Hepatocyte (in vitro differentiated cells): ENCODE measurements around the gene GGTA1. TPM values are rescaled to one million over a fixed set of nuclear protein-coding genes. Genes with fewer than 3 reads are reported as not detected.

Experiments
- DNase-seq: peaks from one replicate; pipeline ENCODE4 v3.0.0-alpha.2; 2016; ENCODE audit warnings: low spot score
- H2AFZ ChIP-seq: fragments of 200-600 bp; sonication (generic); 2 replicates; pipeline ENCODE4 v1.6.0; 2016; ENCODE audit warnings: antibody characterized with exemption, mild to moderate bottlenecking
- H3K27ac ChIP-seq: fragments of 200-600 bp; sonication (generic); 2 replicates; pipeline ENCODE4 v1.5.1; 2016; ENCODE audit warnings: mild to moderate bottlenecking
- H3K27me3 ChIP-seq: fragments of 200-600 bp; sonication (generic); 2 replicates; pipeline ENCODE4 v1.6.1; 2016
- H3K36me3 ChIP-seq: fragments of 200-600 bp; sonication (generic); replicated peaks from 2 replicates; pipeline ENCODE4 v1.5.1; 2016; ENCODE audit warnings: low read depth; ENCODE audit not compliant: insufficient read depth
- H3K4me1 ChIP-seq: fragments of 200-600 bp; sonication (generic); 2 replicates; pipeline ENCODE4 v1.5.1; 2016; ENCODE audit warnings: mild to moderate bottlenecking, moderate library complexity; ENCODE audit not compliant: insufficient read depth
- H3K4me2 ChIP-seq: fragments of 200-600 bp; sonication (generic); 2 replicates; pipeline ENCODE4 v1.6.0; 2016
- H3K4me3 ChIP-seq: fragments of 200-600 bp; sonication (generic); 2 replicates; pipeline ENCODE4 v1.5.1; 2016; ENCODE audit warnings: mild to moderate bottlenecking
- H3K79me2 ChIP-seq: fragments of 200-600 bp; sonication (generic); 2 replicates; pipeline ENCODE4 v1.6.0; 2017; ENCODE audit warnings: mild to moderate bottlenecking
- H3K9me2 ChIP-seq: fragments of 200-600 bp; sonication (generic); replicated peaks from 2 replicates; pipeline ENCODE4 v1.6.0; 2017; ENCODE audit warnings: mild to moderate bottlenecking; ENCODE audit not compliant: insufficient read depth
- H3K9me3 ChIP-seq: fragments of 200-600 bp; sonication (generic); 2 replicates; pipeline ENCODE4 v1.5.1; 2016; ENCODE audit warnings: low read depth, mild to moderate bottlenecking
- H4K20me1 ChIP-seq: fragments of 200-600 bp; sonication (generic); 2 replicates; pipeline ENCODE4 v1.6.0; 2016; ENCODE audit warnings: mild to moderate bottlenecking; ENCODE audit not compliant: insufficient read depth, poor library complexity, severe bottlenecking
- EZH2 ChIP-seq: fragments of 200-600 bp; sonication (generic); IDR thresholded peaks from 2 replicates; pipeline ENCODE4 v1.6.1; 2016; ENCODE audit warnings: antibody characterized with exemption, mild to moderate bottlenecking, borderline replicate concordance
- EZH2phosphoT487 ChIP-seq: fragments of 200-600 bp; sonication (generic); IDR thresholded peaks from one replicate; pipeline ENCODE4 v1.6.1; 2018; ENCODE audit warnings: antibody characterized with exemption, mild to moderate bottlenecking, low read depth, moderate library complexity; ENCODE audit not compliant: unreplicated experiment, severe bottlenecking
- WGBS: methylation state at CpG from one replicate; pipeline ENCODE4 v1.1.6; 2016; ENCODE audit warnings: low lambda C conversion rate; ENCODE audit errors: missing lambda C conversion rate; 5-methylcytosine and 5-hydroxymethylcytosine counted together
- polyA plus RNA-seq: library from polyadenylated mRNA; unstranded; fragments of >200 nt; fragmentation: Nextera tagmentation; extraction: Ambion mirVana; gene quantifications from 2 replicates; pipeline ENCODE4 v1.2.1, GENCODE V29; 2016
- total RNA-seq: library from RNA; depleted of rRNA; stranded (reverse); fragments of >200 nt; gene quantifications from 2 replicates; pipeline ENCODE4 v1.2.3, GENCODE V29; 2014
- TF ChIP-seq, protein P1 (sequence below): fragments of 200-600 bp; sonication (generic); IDR thresholded peaks from 2 replicates; pipeline ENCODE4 v1.5.1; 2016; ENCODE audit warnings: antibody characterized with exemption, mild to moderate bottlenecking; ENCODE audit not compliant: poor library complexity

The GGTA1 gene
- total and polyA plus RNA-seq, 2 experiments from 2014 or later: 0.07 to 0.77 TPM

DNA sequence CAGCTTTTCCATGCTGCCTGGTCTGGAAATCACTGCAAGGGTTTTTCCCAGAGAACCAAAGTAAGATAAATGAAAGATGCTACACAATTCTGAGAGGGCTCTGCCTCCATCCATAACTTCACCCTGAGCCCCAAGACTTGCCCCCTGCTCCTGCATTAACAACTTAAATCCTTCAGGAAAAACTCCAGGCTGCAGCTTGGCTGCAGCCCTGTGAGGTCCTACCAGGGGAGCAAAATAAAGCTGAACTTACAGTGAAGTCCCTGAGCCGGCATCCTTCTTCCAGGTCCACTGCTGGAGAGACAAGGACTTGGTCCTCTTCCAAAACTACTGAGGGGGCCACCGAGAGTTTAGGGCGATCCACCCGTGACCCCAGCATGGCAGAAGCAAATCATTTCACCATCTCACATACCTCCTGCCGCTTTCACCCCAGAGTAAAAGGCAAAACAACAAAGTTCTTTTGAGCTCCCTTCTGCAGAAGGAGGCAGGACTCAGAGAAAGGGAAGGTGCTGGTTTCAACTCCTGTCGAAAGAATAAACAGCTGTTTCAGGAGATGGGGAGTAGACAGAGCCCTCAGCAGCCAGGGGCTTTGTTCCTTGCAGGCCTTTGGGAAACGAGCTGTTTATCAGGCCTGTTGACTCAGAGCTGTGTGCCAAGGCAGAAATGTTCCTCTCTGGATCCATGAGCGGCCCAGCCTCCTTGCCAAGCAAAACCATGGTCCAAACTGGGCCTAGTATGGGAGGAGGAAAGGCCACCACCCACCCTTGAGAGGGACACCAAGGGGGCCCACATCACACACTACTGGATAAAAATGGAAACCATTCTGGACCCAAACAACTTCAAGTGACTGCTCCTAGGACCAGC, 20.6 kb downstream of the GGTA1 start:
- no peak overlapping the region for H3K4me3 ChIP-seq
- H2AFZ ChIP-seq: no peak overlapping the region
- no peaks in the 10 kb centered on the region for H3K9me3 ChIP-seq
- H3K4me1 ChIP-seq: peaks cover 11% of the 10 kb centered on the region
- H3K27ac ChIP-seq: peak overlapping the region; percentile 6
- TF ChIP-seq, protein P1, sequence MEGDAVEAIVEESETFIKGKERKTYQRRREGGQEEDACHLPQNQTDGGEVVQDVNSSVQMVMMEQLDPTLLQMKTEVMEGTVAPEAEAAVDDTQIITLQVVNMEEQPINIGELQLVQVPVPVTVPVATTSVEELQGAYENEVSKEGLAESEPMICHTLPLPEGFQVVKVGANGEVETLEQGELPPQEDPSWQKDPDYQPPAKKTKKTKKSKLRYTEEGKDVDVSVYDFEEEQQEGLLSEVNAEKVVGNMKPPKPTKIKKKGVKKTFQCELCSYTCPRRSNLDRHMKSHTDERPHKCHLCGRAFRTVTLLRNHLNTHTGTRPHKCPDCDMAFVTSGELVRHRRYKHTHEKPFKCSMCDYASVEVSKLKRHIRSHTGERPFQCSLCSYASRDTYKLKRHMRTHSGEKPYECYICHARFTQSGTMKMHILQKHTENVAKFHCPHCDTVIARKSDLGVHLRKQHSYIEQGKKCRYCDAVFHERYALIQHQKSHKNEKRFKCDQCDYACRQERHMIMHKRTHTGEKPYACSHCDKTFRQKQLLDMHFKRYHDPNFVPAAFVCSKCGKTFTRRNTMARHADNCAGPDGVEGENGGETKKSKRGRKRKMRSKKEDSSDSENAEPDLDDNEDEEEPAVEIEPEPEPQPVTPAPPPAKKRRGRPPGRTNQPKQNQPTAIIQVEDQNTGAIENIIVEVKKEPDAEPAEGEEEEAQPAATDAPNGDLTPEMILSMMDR: no peak
- no peak for TF ChIP-seq EZH2phosphoT487
- no peak for TF ChIP-seq EZH2
- no peaks in the 10 kb centered on the region for H4K20me1 ChIP-seq
- H3K79me2 ChIP-seq: no peaks in the 10 kb centered on the region
- H3K27me3 ChIP-seq: no peaks in the 10 kb centered on the region
- no peak for DNase-seq
- WGBS: 49% methylated on average over 8 of the region's 8 CpGs
- no peaks in the 10 kb centered on the region for H3K9me2 ChIP-seq
- no peaks in the 10 kb centered on the region for H3K36me3 ChIP-seq
- H3K4me2 ChIP-seq: no peak overlapping the region

DNA sequence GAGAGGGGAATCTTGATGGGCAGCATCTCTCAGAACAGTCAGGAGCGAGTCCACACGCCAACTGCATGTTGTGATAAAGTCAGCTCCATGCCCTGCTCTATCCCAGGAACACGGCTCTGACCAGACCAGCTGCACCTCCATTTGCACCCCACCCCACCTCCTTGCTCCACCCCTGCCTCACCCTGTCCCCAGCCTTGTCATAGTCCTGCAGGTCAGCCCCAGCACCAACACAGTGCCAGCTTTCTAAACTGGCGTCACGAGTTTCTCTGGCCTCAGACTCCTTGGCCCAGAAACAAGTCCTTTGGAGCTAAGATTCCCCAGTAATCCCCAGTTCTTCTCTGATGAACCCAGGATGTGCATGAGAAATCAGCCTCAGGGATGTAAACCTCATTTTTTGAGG, 23.5 kb downstream of the GGTA1 start:
- TF ChIP-seq, protein P1: no peak
- TF ChIP-seq EZH2phosphoT487: no peak
- Histone ChIP-seq H3K4me2 (no peak overlapping the region), H2AFZ (no peak overlapping the region), H3K36me3 (no peaks in the 10 kb centered on the region), H3K9me2 (no peaks in the 10 kb centered on the region), H4K20me1 (no peaks in the 10 kb centered on the region), H3K27ac (no peak overlapping the region), H3K79me2 (no peaks in the 10 kb centered on the region), H3K4me1 (peaks cover 7% of the 10 kb centered on the region), H3K27me3 (peaks cover 4% of the 10 kb centered on the region), H3K9me3 (no peaks in the 10 kb centered on the region), H3K4me3 (no peak overlapping the region)
- DNase-seq: no peak
- WGBS: 97% methylated on average over 5 of the region's 5 CpGs

DNA sequence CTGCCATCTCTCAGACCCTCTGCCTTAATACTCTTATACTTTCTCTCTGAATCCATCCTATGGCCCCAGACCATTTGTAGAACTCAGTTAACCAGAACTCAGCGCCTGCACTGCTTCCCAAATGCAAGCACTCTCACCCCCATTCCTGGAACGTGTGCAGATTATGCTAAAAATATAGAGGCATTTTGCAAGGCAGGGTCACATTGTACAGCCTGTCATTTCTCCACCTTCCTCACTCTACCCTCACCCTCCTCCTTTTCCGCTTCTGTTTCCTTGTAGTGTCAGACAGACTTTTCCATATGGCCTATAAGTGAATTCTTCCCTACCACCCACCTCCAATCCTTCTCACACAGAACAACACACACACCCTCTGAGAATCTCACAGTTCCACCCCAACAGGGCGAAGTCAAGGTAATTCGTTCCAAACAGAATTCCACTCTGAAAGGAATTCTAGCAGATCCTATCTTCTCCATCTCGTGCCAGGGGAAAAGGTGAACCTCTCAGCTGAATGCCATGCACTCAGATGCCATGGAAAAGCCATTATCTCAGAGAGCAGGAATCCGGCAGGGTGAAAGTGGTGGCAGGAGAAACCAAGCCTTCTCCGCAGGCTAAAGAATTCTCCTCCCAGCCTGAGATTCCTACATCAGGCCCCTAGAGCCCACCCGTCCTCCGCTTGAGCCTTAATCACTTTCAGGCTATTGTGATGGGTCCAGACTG, 25.3 kb downstream of the GGTA1 start:
- Histone ChIP-seq H4K20me1 (no peaks in the 10 kb centered on the region), H3K27me3 (peaks cover 4% of the 10 kb centered on the region), H3K4me1 (peaks cover 7% of the 10 kb centered on the region), H3K9me2 (no peaks in the 10 kb centered on the region), H2AFZ (no peak overlapping the region), H3K27ac (no peak overlapping the region), H3K4me2 (no peak overlapping the region), H3K36me3 (no peaks in the 10 kb centered on the region), H3K79me2 (no peaks in the 10 kb centered on the region), H3K9me3 (no peaks in the 10 kb centered on the region), H3K4me3 (no peak overlapping the region)
- TF ChIP-seq, protein P1: no peak
- TF ChIP-seq EZH2 (no peak), EZH2phosphoT487 (no peak)
- 77% methylated on average over 10 of the region's 10 CpGs for WGBS
- no peak for DNase-seq
